NCI-H2081 (cell line): ENCODE results near the gene SYNJ2BP.

Experiments used
- DNase-seq, 2 experiments: peaks; one replicate each; lab custom pipeline; 2025; lab: John Stamatoyannopoulos, UW

Gene SYNJ2BP

DNA sequence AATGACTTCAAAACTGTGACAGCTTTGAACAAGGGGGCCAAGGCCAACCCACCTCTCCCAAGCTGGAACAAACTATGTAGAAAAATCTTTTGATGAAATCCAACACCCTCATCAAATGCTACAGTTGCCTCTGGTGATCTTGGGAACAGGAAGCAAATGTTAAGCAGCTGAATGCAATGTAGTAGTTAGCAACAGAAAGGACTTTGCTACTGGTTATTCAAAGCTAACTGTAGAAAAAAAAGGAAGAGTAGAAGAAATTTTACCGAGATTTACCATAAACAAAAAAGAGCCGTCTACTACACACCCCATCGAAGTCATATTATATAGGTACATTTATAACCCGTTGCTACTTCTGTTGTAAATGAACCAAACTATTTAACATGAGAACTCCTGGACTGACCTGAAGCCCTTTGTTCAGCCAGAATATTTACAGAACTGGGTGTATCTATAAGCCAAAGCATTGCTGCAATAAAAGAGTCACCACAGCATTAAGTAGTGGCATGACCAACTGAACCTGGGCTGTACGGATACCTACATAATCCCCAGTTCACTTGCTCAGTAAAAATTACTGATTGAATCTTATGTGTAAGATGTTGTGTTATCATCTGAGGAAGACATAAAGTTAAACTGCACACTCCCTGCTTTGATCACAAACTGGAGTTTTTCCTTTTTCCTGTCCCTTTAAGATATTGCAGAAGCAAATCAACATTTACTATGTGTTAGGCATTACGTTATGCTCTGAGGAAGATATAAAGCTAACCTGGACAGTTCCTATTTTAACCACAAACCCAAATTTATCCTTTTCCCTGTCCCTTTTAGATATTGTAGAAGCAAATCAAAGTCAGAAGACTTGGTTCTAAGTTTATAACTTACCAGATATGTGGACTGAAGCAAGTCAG is 25.1 kb downstream of the SYNJ2BP start:
- DNase-seq: no peak

DNA sequence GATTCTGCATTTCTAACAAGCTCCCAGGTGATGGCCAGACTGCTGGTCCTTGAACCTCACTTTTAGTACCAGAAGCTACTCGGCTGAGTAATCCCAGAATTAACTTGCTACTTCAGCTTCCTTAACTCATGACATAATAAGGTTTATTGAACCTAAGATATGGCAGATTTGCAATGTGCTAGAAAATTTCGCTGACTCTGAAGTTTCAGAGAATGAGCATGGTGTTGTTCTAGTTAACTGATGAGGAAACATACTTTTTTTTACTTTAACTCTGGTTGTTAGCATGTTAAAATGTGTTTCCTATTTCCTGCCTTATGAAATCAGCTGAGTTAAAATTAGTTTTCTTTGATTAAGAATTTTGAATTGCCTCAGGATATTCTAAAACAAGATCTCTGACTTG is 34.4 kb downstream of the SYNJ2BP start:
- DNase-seq: no peak

DNA sequence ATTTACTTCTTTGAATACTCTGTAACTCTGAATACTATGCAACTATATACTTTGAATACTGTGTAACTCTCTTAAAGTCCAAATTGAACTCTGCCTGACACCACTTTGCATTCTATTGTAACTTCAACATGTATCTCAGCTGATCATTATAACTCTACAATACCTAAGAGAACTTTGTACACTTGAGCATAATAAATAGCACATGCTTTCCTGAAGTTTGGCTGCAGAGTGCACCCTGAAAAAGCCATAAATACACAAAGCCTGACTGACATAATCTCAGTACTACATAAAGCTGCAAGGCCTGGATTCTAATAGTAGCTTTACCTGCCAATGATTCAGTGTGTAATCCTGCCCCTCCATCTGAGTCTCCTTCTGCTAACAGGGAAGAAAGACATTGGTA is 36.1 kb downstream of the SYNJ2BP start:
- no peak for DNase-seq

DNA sequence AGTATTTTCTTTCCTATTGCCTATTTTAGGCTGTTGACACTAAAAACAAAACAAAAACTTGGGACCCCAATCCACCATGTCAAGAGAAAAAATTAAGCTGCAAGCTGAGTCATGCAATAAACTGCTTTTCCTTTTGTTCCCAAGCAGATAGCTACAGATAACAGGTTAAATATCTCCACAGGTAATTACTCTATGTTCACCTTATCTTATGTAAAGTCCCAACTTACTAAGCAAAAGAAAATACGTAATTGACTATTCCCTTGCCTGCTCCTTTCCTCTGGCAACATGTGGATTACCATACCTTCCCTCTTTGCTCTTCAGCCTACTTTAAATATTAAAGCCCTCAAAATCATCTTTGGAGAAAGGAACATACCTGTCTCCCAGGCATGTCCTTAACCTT is 38.2 kb downstream of the SYNJ2BP start:
- DNase-seq: no peak
